Mesenchymal stem cell (in vitro differentiated cells and primary cell): ENCODE data around the gene CCSER1.

Experiments
- DNase-seq: peaks from one replicate; pipeline ENCODE4 v3.0.0-alpha.2; 2013
- H2AFZ ChIP-seq: one replicate; pipeline ENCODE4 v1.6.1; 2013; ENCODE audit warnings: low read depth, mild to moderate bottlenecking, control low read depth, inconsistent platforms, low read length, moderate library complexity
- H2AK5ac ChIP-seq: 2 replicates; pipeline ENCODE4 v1.6.1; 2013; ENCODE audit warnings: low read length, moderate library complexity, mild to moderate bottlenecking, inconsistent platforms; ENCODE audit not compliant: severe bottlenecking
- H2BK120ac ChIP-seq: one replicate; pipeline ENCODE4 v1.6.1; 2013; ENCODE audit warnings: low read depth, mild to moderate bottlenecking, inconsistent platforms, low read length, moderate library complexity
- H2BK12ac ChIP-seq, 2 experiments: one replicate each; pipeline ENCODE4 v1.6.1; 2013; ENCODE audit warnings: inconsistent platforms in 2 of 2, low read length in 2 of 2, mild to moderate bottlenecking in 2 of 2, moderate library complexity in 2 of 2, control low read depth in 1 of 2
- H2BK15ac ChIP-seq: one replicate; pipeline ENCODE4 v1.6.1; 2013; ENCODE audit warnings: mild to moderate bottlenecking, low read depth, inconsistent platforms; ENCODE audit not compliant: poor library complexity, severe bottlenecking
- H2BK5ac ChIP-seq: 2 replicates; pipeline ENCODE4 v1.6.1; 2013; ENCODE audit warnings: low read depth, mild to moderate bottlenecking, low read length, control low read depth, inconsistent platforms; ENCODE audit not compliant: poor library complexity, severe bottlenecking
- H3K14ac ChIP-seq, 2 experiments: one replicate each; pipeline ENCODE4 v1.6.1; 2013; ENCODE audit warnings: inconsistent platforms in 2 of 2, low read length in 2 of 2, control low read depth in 1 of 2, mild to moderate bottlenecking in 1 of 2, moderate library complexity in 1 of 2
- H3K18ac ChIP-seq, 2 experiments: one replicate each; pipeline ENCODE4 v1.6.1; 2013; ENCODE audit warnings: inconsistent platforms in 2 of 2, low read length in 2 of 2, control low read depth in 1 of 2, low read depth in 1 of 2, mild to moderate bottlenecking in 1 of 2
- H3K23ac ChIP-seq, 2 experiments: one replicate each; pipeline ENCODE4 v1.6.1; 2013; ENCODE audit warnings: inconsistent platforms in 2 of 2, low read length in 2 of 2, mild to moderate bottlenecking in 2 of 2, moderate library complexity in 2 of 2, control low read depth in 1 of 2
- H3K27ac ChIP-seq: 2 replicates; pipeline ENCODE4 v1.5.1; 2013; ENCODE audit warnings: mild to moderate bottlenecking, moderate library complexity, low read length, control low read depth, inconsistent platforms; ENCODE audit not compliant: poor library complexity, severe bottlenecking
- H3K27me3 ChIP-seq, 2 experiments: 2 replicates each; pipeline versions ENCODE4 v1.6.1 to v1.7.0; 2013; ENCODE audit warnings: low read length in 2 of 2, mild to moderate bottlenecking in 2 of 2, moderate library complexity in 2 of 2, control low read depth in 1 of 2, inconsistent platforms in 1 of 2; ENCODE audit not compliant: control insufficient read depth in 1 of 2, insufficient read depth in 1 of 2
- H3K36me3 ChIP-seq, 2 experiments: 2 replicates each; pipeline versions ENCODE4 v1.6.1 to v1.7.0; 2013; ENCODE audit warnings: low read length in 2 of 2, control low read depth in 1 of 2, inconsistent platforms in 1 of 2, low read depth in 1 of 2, mild to moderate bottlenecking in 1 of 2; ENCODE audit not compliant: insufficient read depth in 2 of 2, control insufficient read depth in 1 of 2
- H3K4ac ChIP-seq, 2 experiments: one replicate each; pipeline ENCODE4 v1.6.1; 2013; ENCODE audit warnings: inconsistent platforms in 2 of 2, low read length in 2 of 2, mild to moderate bottlenecking in 2 of 2, moderate library complexity in 2 of 2, control low read depth in 1 of 2, low read depth in 1 of 2
- H3K4me1 ChIP-seq: 2 replicates; pipeline ENCODE4 v1.6.1; 2013; ENCODE audit warnings: low read depth, low read length, control low read depth; ENCODE audit not compliant: control insufficient read depth, insufficient read depth
- H3K4me2 ChIP-seq: 2 replicates; pipeline ENCODE4 v1.6.1; 2013; ENCODE audit warnings: low read length, mild to moderate bottlenecking, inconsistent platforms; ENCODE audit not compliant: poor library complexity, severe bottlenecking
- H3K4me3 ChIP-seq, 2 experiments: 2 replicates each; pipeline versions ENCODE4 v1.5.1 to v1.7.0; 2013; ENCODE audit warnings: low read length in 2 of 2, mild to moderate bottlenecking in 2 of 2, control low read depth in 1 of 2, low read depth in 1 of 2; ENCODE audit not compliant: insufficient read depth in 1 of 2
- H3K79me1 ChIP-seq: replicated peaks from 2 replicates; pipeline ENCODE4 v1.6.1; 2013; ENCODE audit warnings: mild to moderate bottlenecking, control low read depth, low read length, inconsistent platforms; ENCODE audit not compliant: poor library complexity, severe bottlenecking
- H3K9ac ChIP-seq: 2 replicates; pipeline ENCODE4 v1.7.0; 2013; ENCODE audit warnings: mild to moderate bottlenecking, low read length, moderate library complexity
- H3K9me3 ChIP-seq: 2 replicates; pipeline ENCODE4 v1.7.0; 2013; ENCODE audit warnings: mild to moderate bottlenecking, low read length; ENCODE audit not compliant: control insufficient read depth
- H4K8ac ChIP-seq: one replicate; pipeline ENCODE4 v1.6.1; 2013; ENCODE audit warnings: inconsistent platforms, mild to moderate bottlenecking, low read length, moderate library complexity
- H4K91ac ChIP-seq: one replicate; pipeline ENCODE4 v1.6.1; 2013; ENCODE audit warnings: mild to moderate bottlenecking, low read length, inconsistent platforms
- WGBS: methylation state at CpG from one replicate; pipeline ENCODE4 v1.1.7; 2013; ENCODE audit warnings: mixed read lengths; 5-methylcytosine and 5-hydroxymethylcytosine counted together

CCSER1 gene

GRCh38 chr4:90582087-90582486, 454.9 kb downstream of the CCSER1 start:
- Histone ChIP-seq H3K36me3 (no peaks in the 10 kb centered on the region), H3K79me1 (no peaks in the 10 kb centered on the region), H4K8ac (no peak overlapping the region), H2AFZ (no peak overlapping the region), H2BK15ac (no peak overlapping the region), H3K27ac (no peak overlapping the region), H3K4me1 (no peaks in the 10 kb centered on the region), H2AK5ac (no peak overlapping the region), H3K23ac (no peak overlapping the region), H4K91ac (no peak overlapping the region), H3K9ac (no peak overlapping the region), H3K4me3 (no peak overlapping the region), H2BK120ac (no peak overlapping the region), H3K14ac (no peak overlapping the region), H2BK12ac (no peak overlapping the region), H3K4me2 (no peak overlapping the region), H3K18ac (no peak overlapping the region), H2BK5ac (no peak overlapping the region), H3K9me3 (no peaks in the 10 kb centered on the region), H3K27me3 (no peaks in the 10 kb centered on the region), H3K4ac (no peak overlapping the region)
- no peak for DNase-seq
- WGBS, result 86% methylated on average over 2 of the region's 2 CpGs

GRCh38 chr4:90584051-90584450, 456.9 kb downstream of the CCSER1 start:
- Histone ChIP-seq H2AK5ac (no peak overlapping the region), H3K9ac (no peak overlapping the region), H3K27ac (no peak overlapping the region), H3K27me3 (no peaks in the 10 kb centered on the region), H3K4me1 (no peaks in the 10 kb centered on the region), H2BK12ac (no peak overlapping the region), H3K79me1 (no peaks in the 10 kb centered on the region), H3K14ac (no peak overlapping the region), H3K4me2 (no peak overlapping the region), H3K23ac (no peak overlapping the region), H3K9me3 (no peaks in the 10 kb centered on the region), H4K8ac (no peak overlapping the region), H2BK120ac (no peak overlapping the region), H4K91ac (no peak overlapping the region), H3K4me3 (no peak overlapping the region), H2BK5ac (no peak overlapping the region), H3K18ac (no peak overlapping the region), H2AFZ (no peak overlapping the region), H2BK15ac (no peak overlapping the region), H3K36me3 (no peaks in the 10 kb centered on the region), H3K4ac (no peak overlapping the region)
- DNase-seq, result no peak
- WGBS, result 94% methylated on average over 2 of the region's 2 CpGs

- H4K91ac ChIP-seq, result no peak overlapping the region
- H3K9me3 ChIP-seq, result no peaks in the 10 kb centered on the region
- no peak overlapping the region for H2BK120ac ChIP-seq
- WGBS, result 70% methylated on average over 6 of the region's 8 CpGs
- H3K79me1 ChIP-seq, result no peaks in the 10 kb centered on the region
- no peak overlapping the region for H3K4me3 ChIP-seq
- H3K4me1 ChIP-seq, result no peaks in the 10 kb centered on the region
- no peaks in the 10 kb centered on the region for H3K27me3 ChIP-seq
- H3K14ac ChIP-seq, result no peak overlapping the region
- H3K18ac ChIP-seq, result no peak overlapping the region
- H3K4ac ChIP-seq, result no peak overlapping the region
- H3K4me2 ChIP-seq, result no peak overlapping the region
- H4K8ac ChIP-seq, result no peak overlapping the region
- H2BK15ac ChIP-seq, result no peak overlapping the region
- no peak overlapping the region for H2BK12ac ChIP-seq
- no peak overlapping the region for H2AK5ac ChIP-seq
- no peak for DNase-seq
- H3K36me3 ChIP-seq, result no peaks in the 10 kb centered on the region
- no peak overlapping the region for H3K9ac ChIP-seq
- H3K23ac ChIP-seq, result no peak overlapping the region
- H3K27ac ChIP-seq, result no peak overlapping the region
- H2AFZ ChIP-seq, result no peak overlapping the region
- no peak overlapping the region for H2BK5ac ChIP-seq
Measured at GRCh38 chr4:90585961-90586360, 458.8 kb downstream of the CCSER1 start.

- Histone ChIP-seq H2BK12ac (no peak overlapping the region), H3K4me1 (no peaks in the 10 kb centered on the region), H3K9ac (no peak overlapping the region), H4K91ac (no peak overlapping the region), H3K23ac (no peak overlapping the region), H3K79me1 (no peaks in the 10 kb centered on the region), H4K8ac (no peak overlapping the region), H2AFZ (no peak overlapping the region), H3K36me3 (no peaks in the 10 kb centered on the region), H3K9me3 (no peaks in the 10 kb centered on the region), H3K4me3 (no peak overlapping the region), H3K14ac (no peak overlapping the region), H3K27ac (no peak overlapping the region), H3K18ac (no peak overlapping the region), H3K27me3 (no peaks in the 10 kb centered on the region), H2BK15ac (no peak overlapping the region), H3K4me2 (no peak overlapping the region), H2BK5ac (no peak overlapping the region), H3K4ac (no peak overlapping the region), H2AK5ac (no peak overlapping the region), H2BK120ac (no peak overlapping the region)
- DNase-seq, result no peak
- 95% methylated on average over 6 of the region's 6 CpGs for WGBS
Measured at GRCh38 chr4:90586799-90587198, 459.6 kb downstream of the CCSER1 start.
